HG03571 (cell line): ENCODE results near the gene WDR64.
A peak's percentile ranks its signal among the peaks of the same experiment; 100 is the strongest.
"Not testable (repeated sequence)": the region's sequence is repeated elsewhere in the genome, so short reads cannot be mapped to it uniquely, and the experiment has no call there.

Experiments
- ATAC-seq: cut with Tn5 transposase; IDR thresholded peaks from one replicate; pipeline ENCODE4 v1.9.1; 2021; ENCODE audit not compliant: unreplicated experiment

WDR64 gene

GRCh38 chr1:241787691-241788090, 135.6 kb downstream of the WDR64 start:
- no peak for ATAC-seq

- no peak for ATAC-seq
Observed at GRCh38 chr1:241789061-241789460, 137.0 kb downstream of the WDR64 start.

GRCh38 chr1:241799416-241799815, 147.3 kb downstream of the WDR64 start:
- ATAC-seq, result no peak

- peak; percentile 78 for ATAC-seq
Observed at GRCh38 chr1:241800640-241801039, 148.6 kb downstream of the WDR64 start.

GRCh38 chr1:241802863-241803262, 150.8 kb downstream of the WDR64 start:
- ATAC-seq, result no peak

GRCh38 chr1:241804706-241805105, 152.6 kb downstream of the WDR64 start:
- ATAC-seq, result not testable (repeated sequence)

GRCh38 chr1:241808265-241808664, 156.2 kb downstream of the WDR64 start:
- no peak for ATAC-seq

- peak; percentile 95 for ATAC-seq
Observed at GRCh38 chr1:241810769-241811405, 158.8 kb downstream of the WDR64 start.

GRCh38 chr1:241813768-241814320, 161.8 kb downstream of the WDR64 start:
- no peak for ATAC-seq

- no peak for ATAC-seq
Observed at GRCh38 chr1:241816008-241816407, 163.9 kb downstream of the WDR64 start.

- no peak for ATAC-seq
Observed at GRCh38 chr1:241817331-241817792, 165.3 kb downstream of the WDR64 start.

- ATAC-seq, result no peak
Observed at GRCh38 chr1:241817956-241818612, 166.0 kb downstream of the WDR64 start.

GRCh38 chr1:241819340-241819866, 167.3 kb downstream of the WDR64 start:
- no peak for ATAC-seq

GRCh38 chr1:241821363-241821762, 169.3 kb downstream of the WDR64 start:
- ATAC-seq, result no peak

- no peak for ATAC-seq
Observed at GRCh38 chr1:241822846-241823245, 170.8 kb downstream of the WDR64 start.

- no peak for ATAC-seq
Observed at GRCh38 chr1:241823925-241824324, 171.8 kb downstream of the WDR64 start.

GRCh38 chr1:241825581-241825980, 173.5 kb downstream of the WDR64 start:
- no peak for ATAC-seq

GRCh38 chr1:241826613-241827012, 174.5 kb downstream of the WDR64 start:
- not testable (repeated sequence) for ATAC-seq

- ATAC-seq, result no peak
Observed at GRCh38 chr1:241827264-241827663, 175.2 kb downstream of the WDR64 start.

- ATAC-seq, result no peak
Observed at GRCh38 chr1:241828463-241829021, 176.5 kb downstream of the WDR64 start.

- ATAC-seq, result no peak
Observed at GRCh38 chr1:241829468-241829867, 177.4 kb downstream of the WDR64 start.
